H9 (cell line): ENCODE results near the gene GTPBP6. TPM values are rescaled to one million over a fixed set of nuclear protein-coding genes. Genes with fewer than 3 reads are reported as not detected.

Experiments used
- DNase-seq: peaks from one replicate; pipeline ENCODE4 v3.0.0-alpha.2; 2017
- H2AFZ ChIP-seq: one replicate; pipeline ENCODE4 v1.6.1; 2013; ENCODE audit warnings: mild to moderate bottlenecking, low read length, control low read depth, moderate library complexity
- H2AK5ac ChIP-seq: 2 replicates; pipeline ENCODE4 v1.6.1; 2013; ENCODE audit warnings: low read length, control low read depth, mixed read lengths; ENCODE audit not compliant: insufficient read length
- H2BK120ac ChIP-seq: one replicate; pipeline ENCODE4 v1.6.1; 2013; ENCODE audit warnings: low read depth, mild to moderate bottlenecking, low read length, control low read depth, inconsistent platforms; ENCODE audit not compliant: poor library complexity, severe bottlenecking
- H2BK12ac ChIP-seq: 2 replicates; pipeline ENCODE4 v1.6.1; 2013; ENCODE audit warnings: low read length, control low read depth, mixed read lengths, low read depth; ENCODE audit not compliant: insufficient read length
- H2BK15ac ChIP-seq: 2 replicates; pipeline ENCODE4 v1.6.1; 2013; ENCODE audit warnings: low read depth, low read length, control low read depth
- H2BK20ac ChIP-seq: one replicate; pipeline ENCODE4 v1.6.1; 2013; ENCODE audit warnings: low read depth, mild to moderate bottlenecking, low read length, control low read depth, inconsistent platforms; ENCODE audit not compliant: poor library complexity, severe bottlenecking
- H2BK5ac ChIP-seq: 2 replicates; pipeline ENCODE4 v1.6.1; 2013; ENCODE audit warnings: low read length, control low read depth, mixed read lengths; ENCODE audit not compliant: insufficient read length
- H3K14ac ChIP-seq: 2 replicates; pipeline ENCODE4 v1.6.1; 2013; ENCODE audit warnings: low read length, control low read depth; ENCODE audit not compliant: insufficient read depth
- H3K18ac ChIP-seq: 2 replicates; pipeline ENCODE4 v1.6.1; 2013; ENCODE audit warnings: low read depth, mild to moderate bottlenecking, mixed read lengths, low read length, control low read depth; ENCODE audit not compliant: insufficient read length
- H3K23ac ChIP-seq: 2 replicates; pipeline ENCODE4 v1.6.1; 2013; ENCODE audit warnings: low read length, control low read depth, mixed read lengths, low read depth; ENCODE audit not compliant: insufficient read length
- H3K23me2 ChIP-seq: 2 replicates; pipeline ENCODE4 v1.6.1; 2013; ENCODE audit warnings: low read depth, mild to moderate bottlenecking, mixed read lengths, low read length, control low read depth; ENCODE audit not compliant: insufficient read length, poor library complexity, severe bottlenecking
- H3K27ac ChIP-seq: 2 replicates; pipeline ENCODE4 v1.5.1; 2013; ENCODE audit warnings: low read length, control low read depth, mixed read lengths, low read depth; ENCODE audit not compliant: insufficient read length
- H3K27me3 ChIP-seq: 2 replicates; pipeline ENCODE4 v1.6.1; 2013; ENCODE audit warnings: low read length, control low read depth, inconsistent platforms; ENCODE audit not compliant: insufficient read depth
- H3K4ac ChIP-seq: 2 replicates; pipeline ENCODE4 v1.6.1; 2013; ENCODE audit warnings: low read depth, mild to moderate bottlenecking, control low read depth, inconsistent platforms, low read length, moderate library complexity
- H3K4me1 ChIP-seq: 2 replicates; pipeline ENCODE4 v1.6.1; 2013; ENCODE audit warnings: low read length, control low read depth, inconsistent platforms; ENCODE audit not compliant: insufficient read depth
- H3K4me2 ChIP-seq: 2 replicates; pipeline ENCODE4 v1.6.1; 2013; ENCODE audit warnings: low read length, control low read depth, mixed read lengths; ENCODE audit not compliant: insufficient read length, insufficient read depth
- H3K56ac ChIP-seq: 2 replicates; pipeline ENCODE4 v1.6.1; 2013; ENCODE audit warnings: low read depth, mild to moderate bottlenecking, mixed read lengths, low read length, control low read depth; ENCODE audit not compliant: insufficient read length
- H3K79me1 ChIP-seq: 2 replicates; pipeline ENCODE4 v1.6.1; 2013; ENCODE audit warnings: low read depth, mild to moderate bottlenecking, moderate library complexity, low read length, control low read depth, inconsistent platforms; ENCODE audit not compliant: insufficient read depth, poor library complexity, severe bottlenecking
- H3K79me2 ChIP-seq: 2 replicates; pipeline ENCODE4 v1.6.1; 2013; ENCODE audit warnings: low read length, control low read depth, inconsistent platforms; ENCODE audit not compliant: insufficient read depth
- H3K9ac ChIP-seq: 2 replicates; pipeline ENCODE4 v1.6.1; 2013; ENCODE audit warnings: low read length, control low read depth, mixed read lengths; ENCODE audit not compliant: insufficient read length; ENCODE audit errors: extremely low read depth
- H3K9me3 ChIP-seq: one replicate; pipeline ENCODE4 v1.6.1; 2013; ENCODE audit warnings: low read depth, low read length, inconsistent platforms; ENCODE audit not compliant: control insufficient read depth
- H3T11ph ChIP-seq: one replicate; pipeline ENCODE4 v1.6.1; 2013; ENCODE audit warnings: mild to moderate bottlenecking, low read length, control low read depth, inconsistent platforms
- H4K20me1 ChIP-seq: one replicate; pipeline ENCODE4 v1.6.1; 2013; ENCODE audit not compliant: control insufficient read depth, insufficient read length, insufficient read depth
- H4K5ac ChIP-seq: 2 replicates; pipeline ENCODE4 v1.6.1; 2013; ENCODE audit warnings: low read depth, mild to moderate bottlenecking, mixed read lengths, low read length, control low read depth; ENCODE audit not compliant: insufficient read length
- H4K8ac ChIP-seq: replicated peaks from 2 replicates; pipeline ENCODE4 v1.6.1; 2013; ENCODE audit warnings: low read length, control low read depth, mixed read lengths, low read depth; ENCODE audit not compliant: insufficient read length
- H4K91ac ChIP-seq: 2 replicates; pipeline ENCODE4 v1.6.1; 2013; ENCODE audit warnings: low read depth, mild to moderate bottlenecking, moderate library complexity, mixed read lengths, low read length, control low read depth; ENCODE audit not compliant: insufficient read length
- H3K27ac Mint-ChIP-seq, 3 experiments: 2 replicates in 2 of 3; 3 replicates in 1 of 3; pipeline ENCODE4 v1.8.0; 2020 to 2021; ENCODE audit warnings: mixed read lengths in 3 of 3, mild to moderate bottlenecking in 1 of 3, moderate library complexity in 1 of 3
- H3K27me3 Mint-ChIP-seq: 2 replicates; pipeline ENCODE4 v1.8.0; 2021; ENCODE audit warnings: low read depth, mild to moderate bottlenecking, moderate library complexity, mixed read lengths
- H3K36me3 Mint-ChIP-seq, 3 experiments: 2 replicates in 2 of 3; 3 replicates in 1 of 3; pipeline ENCODE4 v1.8.0; 2020 to 2021; ENCODE audit warnings: low read depth in 3 of 3, mixed read lengths in 3 of 3; ENCODE audit not compliant: insufficient read depth in 1 of 3
- H3K4me1 Mint-ChIP-seq, 2 experiments: 2 replicates each; pipeline ENCODE4 v1.8.0; 2020; ENCODE audit warnings: mixed read lengths in 2 of 2
- H3K4me3 Mint-ChIP-seq, 2 experiments: 2 replicates in 1 of 2; 3 replicates in 1 of 2; pipeline ENCODE4 v1.8.0; 2020 to 2021; ENCODE audit warnings: mild to moderate bottlenecking in 2 of 2, mixed read lengths in 2 of 2, moderate library complexity in 1 of 2
- H3K9me3 Mint-ChIP-seq, 2 experiments: 2 replicates in 1 of 2; 3 replicates in 1 of 2; pipeline ENCODE4 v1.8.0; 2020; ENCODE audit warnings: mild to moderate bottlenecking in 2 of 2, mixed read lengths in 2 of 2, moderate library complexity in 1 of 2
- CTCF ChIP-seq: fragments of 200-600 bp; sonication (generic); conservative IDR thresholded peaks from 3 replicates; pipeline ENCODE4 v1.8.0; 2021; ENCODE audit warnings: antibody characterized with exemption, mild to moderate bottlenecking
- WGBS: extraction: QIAGEN DNeasy Blood & Tissue Kit; methylation state at CpG from one replicate; pipeline ENCODE4 v1.1.7; 2013; ENCODE audit warnings: missing lambda C conversion rate, low lambda C conversion rate, mixed read lengths; ENCODE audit not compliant: insufficient read length; ENCODE audit errors: extremely low coverage; 5-methylcytosine and 5-hydroxymethylcytosine counted together
- total RNA-seq: library from RNA; stranded (reverse); gene quantifications from 2 replicates; pipeline ENCODE4 v1.2.1, GENCODE V29; 2021

Gene GTPBP6
- total RNA-seq, 1 experiment from 2014 or later = 64.0 TPM

GRCh38 chrX:323721-324628 lies 5.4 kb upstream of the GTPBP6 start:
- Histone ChIP-seq H4K20me1 (no peaks in the 10 kb centered on the region), H2BK5ac (no peak overlapping the region), H2AFZ (no peak overlapping the region), H3T11ph (no peak overlapping the region), H3K56ac (no peak overlapping the region), H3K9ac (no peak overlapping the region), H3K23me2 (peaks cover 12% of the 10 kb centered on the region), H2BK12ac (no peak overlapping the region), H3K23ac (no peak overlapping the region), H3K79me2 (no peaks in the 10 kb centered on the region), H2BK120ac (no peak overlapping the region), H3K4ac (no peak overlapping the region), H3K14ac (peak overlapping the region; percentile 65; the same call in 1 of the 2 replicates), H2AK5ac (no peak overlapping the region), H3K27me3 (no peaks in the 10 kb centered on the region), H3K4me2 (no peak overlapping the region), H3K79me1 (peaks cover 4% of the 10 kb centered on the region), H2BK15ac (no peak overlapping the region), H3K9me3 (no peaks in the 10 kb centered on the region), H4K8ac (no peak overlapping the region), H3K27ac (no peak overlapping the region), H4K5ac (no peak overlapping the region), H3K18ac (no peak overlapping the region), H4K91ac (no peak overlapping the region), H3K4me1 (no peaks in the 10 kb centered on the region), H2BK20ac (no peak overlapping the region)
- Mint-ChIP-seq H3K27ac (peak overlapping the region in 2 of 3 experiments; percentile 71 to 79; a peak in 2 of 7 replicates), H3K9me3 (peaks cover 9 to 11% of the 10 kb centered on the region in 2 experiments), H3K27me3 (peaks cover 5% of the 10 kb centered on the region), H3K36me3 (no peaks in the 10 kb centered on the region), H3K4me3 (peak overlapping the region; percentile 8 to 49), H3K4me1 (peaks cover 11 to 23% of the 10 kb centered on the region in 2 experiments)
- no CpG with 5 or more reads among the region's 38 CpGs for WGBS
- peak; percentile 82 for DNase-seq
- peak; percentile 47 for TF ChIP-seq CTCF
